GM15510 (cell line): ENCODE measurements around the gene RNGTT.

Experiments used
- POLR2A ChIP-seq: IDR thresholded peaks from 3 replicates; pipeline ENCODE4 v1.6.1; 2011; ENCODE audit warnings: borderline replicate concordance; ENCODE audit not compliant: insufficient read length; ENCODE audit errors: extremely low read depth

RNGTT gene

GRCh38 chr6:88586371-88587149, 376.9 kb downstream of the RNGTT start:
- no peak for TF ChIP-seq POLR2A

GRCh38 chr6:88585276-88585692, 378.1 kb downstream of the RNGTT start:
- TF ChIP-seq POLR2A, result no peak

DNA sequence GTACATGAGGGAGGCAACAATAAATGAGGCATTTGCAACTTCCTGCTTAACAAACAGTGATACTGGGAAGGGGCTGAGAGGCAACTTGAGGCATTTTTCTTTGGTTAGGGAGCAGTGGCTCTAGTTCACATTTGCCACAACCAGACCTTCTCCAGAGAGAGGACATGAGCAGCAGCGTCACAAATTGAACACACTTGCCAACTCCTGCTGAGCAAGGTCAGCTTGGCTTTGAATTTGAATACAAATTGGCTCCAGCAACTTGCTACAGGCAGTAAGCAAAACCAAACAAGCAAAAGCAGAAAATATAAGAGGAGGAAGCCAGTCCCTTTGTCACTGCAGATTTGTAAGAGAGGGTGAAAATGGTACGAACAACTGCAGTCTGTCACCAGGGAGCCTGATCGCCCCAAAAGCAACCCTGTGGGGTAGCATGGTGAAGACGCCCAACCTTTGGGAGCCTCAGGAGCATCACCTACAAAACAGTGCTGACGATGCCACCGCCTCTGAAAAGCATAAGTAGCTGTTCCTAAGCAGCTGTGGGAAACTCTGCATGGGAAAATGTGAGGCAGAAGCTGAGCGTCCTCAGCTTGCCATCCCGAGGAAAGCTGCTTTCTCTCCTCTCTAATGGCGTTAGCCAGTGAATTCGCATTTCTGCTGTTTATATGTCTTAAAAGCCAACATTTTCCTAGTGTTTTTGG, 378.7 kb downstream of the RNGTT start:
- no peak for TF ChIP-seq POLR2A

DNA sequence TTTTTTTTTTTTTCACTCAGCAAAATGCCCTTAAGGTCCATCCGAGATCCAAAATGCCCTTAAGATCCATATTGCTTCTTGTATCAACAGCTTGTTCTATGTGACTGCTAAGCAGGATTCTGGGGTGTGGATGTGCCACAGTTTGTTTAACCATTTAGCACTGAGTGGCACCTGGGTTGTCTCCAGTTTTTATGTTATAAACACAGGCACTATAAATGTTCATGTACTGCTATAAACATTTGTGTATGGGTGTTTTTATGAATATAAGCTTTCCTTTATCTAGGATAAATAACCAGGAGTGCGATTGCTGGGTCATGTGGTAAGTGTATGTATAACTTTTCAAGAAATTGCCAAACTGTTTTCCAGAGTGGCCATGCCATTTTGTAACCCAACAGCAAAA, 386.0 kb downstream of the RNGTT start:
- no peak for TF ChIP-seq POLR2A

GRCh38 chr6:88575536-88575935, 387.9 kb downstream of the RNGTT start:
- no peak for TF ChIP-seq POLR2A

DNA sequence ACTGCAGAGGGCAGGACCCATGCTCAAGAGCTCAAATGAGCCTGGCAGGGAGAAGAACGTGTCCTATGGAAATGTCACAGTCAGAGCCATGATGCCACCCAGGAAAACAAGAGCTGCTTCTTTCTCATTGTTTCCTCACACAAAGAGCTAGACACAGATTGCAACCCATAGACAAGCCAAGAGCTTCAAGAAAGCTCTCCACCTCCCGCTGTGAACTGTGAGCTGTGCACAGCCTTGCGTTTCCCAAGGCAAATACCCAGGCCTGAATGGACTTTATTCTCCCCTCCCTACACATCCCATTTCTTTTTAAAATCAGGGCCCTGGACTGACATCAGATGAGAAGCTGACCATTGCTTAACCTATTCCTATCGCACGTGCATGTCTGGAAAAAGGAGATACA, 388.8 kb downstream of the RNGTT start:
- no peak for TF ChIP-seq POLR2A

- no peak for TF ChIP-seq POLR2A
Measured at GRCh38 chr6:88574031-88574430, 389.4 kb downstream of the RNGTT start.

GRCh38 chr6:88573561-88573960, 389.9 kb downstream of the RNGTT start:
- TF ChIP-seq POLR2A, result no peak

DNA sequence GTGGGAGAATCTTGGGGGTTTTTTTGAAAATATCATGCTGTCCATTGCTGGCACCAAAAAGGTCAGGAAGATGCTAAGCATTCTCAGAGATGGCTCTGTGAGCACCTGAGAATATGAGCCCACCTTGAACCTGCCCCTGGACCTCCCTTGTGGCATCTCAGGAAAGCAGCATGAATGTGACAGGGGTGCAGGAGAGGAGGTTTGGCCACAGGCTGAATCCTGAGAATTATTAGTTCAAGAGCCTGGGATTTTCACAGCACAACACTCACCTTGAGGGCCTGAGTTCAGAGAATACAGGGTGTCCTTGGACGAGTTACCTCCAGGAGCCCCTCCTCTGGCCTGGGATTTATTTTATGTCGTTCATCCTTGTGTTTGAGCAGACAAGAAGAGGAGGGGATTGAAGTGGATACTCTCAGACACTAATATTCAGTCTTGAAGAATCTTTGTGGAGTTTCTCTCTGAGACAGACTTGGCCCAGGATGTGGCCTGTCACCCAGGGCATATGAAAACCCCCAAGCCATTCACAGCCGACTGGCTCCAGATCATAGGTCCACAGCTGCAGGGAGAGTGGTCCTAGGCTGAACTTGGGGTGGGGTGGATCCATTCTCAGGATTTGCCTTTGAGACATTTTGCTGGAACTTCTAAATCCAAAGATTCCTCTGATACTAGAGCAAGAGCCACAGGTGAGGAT, 390.8 kb downstream of the RNGTT start:
- no peak for TF ChIP-seq POLR2A

DNA sequence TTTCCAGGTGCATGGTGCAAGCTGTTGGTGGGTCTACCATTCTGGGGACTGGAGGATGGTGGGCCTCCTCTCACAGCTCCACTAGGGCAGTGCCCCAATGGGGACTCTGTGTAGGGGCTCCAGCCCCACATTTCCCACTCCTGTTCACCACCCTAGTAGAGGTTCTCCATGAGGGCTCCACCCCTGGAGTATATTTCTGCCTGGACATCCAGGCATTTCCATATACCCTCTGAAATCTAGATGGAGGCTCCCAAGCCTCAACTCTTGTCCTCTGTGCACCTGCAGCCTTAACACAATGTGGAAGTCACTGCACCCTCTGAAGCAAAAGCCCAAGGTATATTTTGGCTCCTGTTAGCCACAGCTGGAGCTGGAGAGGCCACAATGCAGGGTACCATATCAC, 393.5 kb downstream of the RNGTT start:
- no peak for TF ChIP-seq POLR2A

DNA sequence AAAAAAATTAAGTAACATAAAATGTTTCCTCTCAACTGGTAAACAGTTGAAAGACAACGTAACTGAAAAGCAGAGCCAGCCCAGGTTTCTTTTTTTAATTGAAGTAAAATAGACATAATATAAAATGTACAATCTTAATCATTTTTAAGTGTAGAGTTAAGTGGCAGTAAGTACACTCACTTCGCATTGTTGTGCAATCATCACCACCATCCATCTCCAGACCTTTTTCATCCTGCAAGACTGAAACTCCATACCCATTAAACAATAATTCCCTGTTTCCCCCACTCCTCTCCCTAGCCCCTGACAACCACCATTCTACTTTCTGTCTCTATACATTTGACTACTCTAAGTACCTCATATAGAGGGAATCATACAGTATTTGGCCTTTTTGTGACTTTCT, 395.7 kb downstream of the RNGTT start:
- no peak for TF ChIP-seq POLR2A

- no peak for TF ChIP-seq POLR2A
Measured at GRCh38 chr6:88566746-88567534, 396.5 kb downstream of the RNGTT start.

GRCh38 chr6:88565836-88566235, 397.6 kb downstream of the RNGTT start:
- TF ChIP-seq POLR2A, result no peak

DNA sequence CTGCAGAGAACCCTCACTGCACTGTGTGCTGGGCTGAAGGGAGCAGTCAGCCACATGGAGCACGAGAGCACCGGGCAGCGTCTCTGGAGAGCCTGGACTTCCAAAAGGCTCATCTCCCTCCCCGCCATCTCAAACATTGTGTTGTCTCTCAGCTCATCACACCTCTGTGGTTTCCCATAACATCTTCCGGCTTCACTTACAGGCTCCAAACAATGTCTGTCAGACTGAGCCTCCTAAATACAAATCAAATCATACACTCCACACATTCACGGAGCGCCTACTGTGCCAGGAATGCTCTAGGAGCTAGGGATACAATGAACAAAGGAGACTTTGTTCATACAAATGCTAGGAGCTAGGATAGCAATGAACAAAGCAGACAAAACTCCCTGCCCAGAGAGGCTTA, 398.0 kb downstream of the RNGTT start:
- TF ChIP-seq POLR2A, result no peak

DNA sequence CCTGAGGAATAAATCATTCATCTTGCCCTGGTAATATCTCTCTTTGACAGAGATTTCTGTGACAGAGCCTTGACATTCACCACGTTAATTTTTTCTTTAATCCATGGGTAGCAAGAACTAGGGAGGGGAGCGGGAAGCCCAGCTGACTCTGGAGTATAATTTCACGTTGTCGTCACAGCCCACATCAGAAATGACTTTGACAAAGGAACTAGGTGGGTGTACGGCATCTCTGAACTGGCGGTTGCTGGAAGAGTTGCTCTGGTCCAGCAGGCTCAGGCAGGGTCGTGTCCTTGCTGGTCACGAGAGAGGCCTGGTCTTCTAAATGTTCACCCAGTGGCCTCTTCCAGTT, 400.2 kb downstream of the RNGTT start:
- TF ChIP-seq POLR2A, result no peak
